HG03571 (cell line): ENCODE measurements around the gene HPCA.

Experiments used
- ATAC-seq: cut with Tn5 transposase; IDR thresholded peaks from one replicate; pipeline ENCODE4 v1.9.1; 2021; ENCODE audit not compliant: unreplicated experiment

HPCA gene

DNA sequence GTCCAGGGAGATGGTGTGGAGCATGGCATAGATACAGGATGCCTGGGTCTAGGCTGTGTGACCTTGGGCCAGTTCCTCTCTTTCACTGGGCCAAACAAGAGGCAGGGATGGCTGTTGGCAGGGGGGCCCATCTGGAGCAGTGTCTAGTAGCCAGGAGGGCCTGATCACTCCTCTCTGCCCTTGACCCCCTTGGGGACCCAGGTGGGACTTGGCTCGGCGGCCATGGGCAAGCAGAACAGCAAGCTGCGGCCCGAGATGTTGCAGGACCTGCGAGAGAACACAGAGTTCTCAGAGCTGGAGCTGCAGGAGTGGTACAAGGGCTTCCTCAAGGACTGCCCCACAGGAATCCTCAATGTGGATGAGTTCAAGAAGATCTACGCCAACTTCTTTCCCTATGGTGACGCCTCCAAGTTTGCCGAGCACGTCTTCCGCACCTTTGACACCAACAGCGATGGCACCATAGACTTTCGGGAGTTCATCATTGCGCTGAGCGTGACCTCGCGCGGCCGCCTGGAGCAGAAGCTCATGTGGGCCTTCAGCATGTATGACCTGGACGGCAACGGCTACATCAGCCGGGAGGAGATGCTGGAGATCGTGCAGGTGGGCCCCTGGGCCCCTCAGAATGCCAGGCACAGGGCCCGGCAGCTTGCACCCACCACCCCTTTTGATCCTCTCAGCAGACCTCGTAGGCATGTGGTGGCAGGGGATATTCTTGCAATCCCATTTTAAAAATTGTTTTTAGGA lies 2.6 kb downstream of the HPCA start:
- ATAC-seq = no peak

DNA sequence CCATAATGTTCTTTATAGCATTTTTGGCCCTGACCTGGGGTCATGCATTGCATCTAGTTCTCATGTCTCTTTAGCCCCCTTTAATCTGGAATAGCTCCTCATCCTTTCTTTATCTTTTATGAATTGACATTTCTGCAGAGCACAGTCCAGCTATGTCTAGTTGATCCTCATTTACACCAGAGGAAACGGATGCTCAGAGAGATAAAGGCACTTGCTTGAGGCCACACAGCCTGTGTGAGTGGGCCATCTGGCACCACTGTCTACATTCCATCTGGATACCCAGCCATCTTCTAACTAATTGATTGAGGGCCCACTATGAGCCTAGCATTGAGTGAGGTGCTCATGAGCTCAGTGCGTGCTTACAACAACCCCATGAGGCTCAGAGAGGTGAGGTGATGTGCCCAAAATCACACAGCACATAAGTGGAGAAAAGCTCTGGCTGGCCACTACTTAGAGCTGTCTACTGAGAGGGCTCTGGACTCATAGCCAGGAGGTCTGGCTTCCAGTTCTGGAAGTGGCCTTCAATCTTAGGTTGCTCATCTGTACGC lies 3.5 kb downstream of the HPCA start:
- ATAC-seq = no peak

DNA sequence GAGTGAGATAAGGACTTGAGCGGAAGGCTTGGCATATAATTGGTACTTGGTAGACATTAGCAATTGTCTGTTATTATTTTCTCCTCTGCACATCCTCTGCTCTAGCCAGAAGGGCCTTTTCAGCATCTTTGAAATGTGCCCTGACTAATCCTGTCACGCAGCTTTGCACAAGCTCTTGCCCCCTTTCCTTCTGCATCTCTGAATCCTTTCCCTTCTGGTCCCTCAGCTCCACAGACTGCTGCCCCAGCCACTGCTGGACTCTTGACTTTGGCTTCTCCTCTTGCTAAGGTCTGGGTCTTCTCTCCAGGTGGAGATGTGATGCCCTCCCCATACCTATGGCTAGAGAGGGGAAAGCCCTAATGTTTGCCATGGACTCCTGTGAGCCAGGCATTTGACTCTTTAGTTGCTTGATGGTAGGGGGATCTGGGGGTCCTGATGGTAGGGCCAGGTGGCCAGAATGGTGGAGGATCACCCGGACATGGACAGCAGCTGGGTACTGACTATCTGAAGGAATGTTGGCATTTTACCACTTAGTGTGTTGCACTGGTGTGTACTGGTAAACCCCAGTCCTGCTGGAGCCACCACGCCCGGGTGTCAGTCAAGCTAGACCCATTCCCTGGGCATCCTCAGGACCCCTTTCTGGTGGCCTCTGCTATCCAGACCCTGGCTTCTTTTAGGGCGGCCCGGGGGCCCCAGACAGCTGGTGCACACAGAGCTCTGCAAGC lies 4.4 kb downstream of the HPCA start:
- ATAC-seq = no peak

DNA sequence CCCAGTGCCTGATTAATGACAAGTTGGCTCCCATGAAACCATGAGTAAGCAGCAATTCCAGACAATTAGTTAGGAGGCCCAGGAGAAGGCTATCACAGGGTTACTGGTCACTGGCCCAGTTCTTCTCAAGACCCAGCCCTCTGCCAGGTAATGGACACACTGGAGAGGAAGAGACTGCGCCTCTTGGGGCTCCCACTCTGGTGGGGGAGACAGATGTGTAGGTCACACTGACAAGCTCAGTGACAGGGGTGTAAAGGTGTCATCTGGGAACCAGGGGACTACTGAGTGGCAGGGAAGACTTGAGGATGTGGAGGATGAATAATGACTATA lies 4.9 kb downstream of the HPCA start:
- no peak for ATAC-seq

DNA sequence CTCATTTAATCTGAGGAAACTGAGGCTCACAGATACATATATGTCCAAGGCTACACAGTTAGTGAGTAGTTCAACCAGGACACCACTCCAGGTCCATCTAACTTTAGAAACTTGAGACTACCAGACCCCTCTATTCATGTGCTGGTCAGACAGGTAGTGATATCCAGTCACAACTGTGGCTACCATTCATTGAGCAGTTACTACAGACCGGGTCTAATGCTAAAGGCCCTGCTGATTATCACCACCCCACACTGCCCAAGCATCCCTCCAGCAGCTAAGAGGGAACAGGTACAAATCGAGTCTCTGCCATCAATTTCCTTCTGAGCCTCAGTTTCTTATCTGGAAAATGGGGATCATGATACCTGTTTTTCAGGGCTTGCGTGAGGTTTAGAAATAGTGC lies 5.3 kb downstream of the HPCA start:
- ATAC-seq = no peak

DNA sequence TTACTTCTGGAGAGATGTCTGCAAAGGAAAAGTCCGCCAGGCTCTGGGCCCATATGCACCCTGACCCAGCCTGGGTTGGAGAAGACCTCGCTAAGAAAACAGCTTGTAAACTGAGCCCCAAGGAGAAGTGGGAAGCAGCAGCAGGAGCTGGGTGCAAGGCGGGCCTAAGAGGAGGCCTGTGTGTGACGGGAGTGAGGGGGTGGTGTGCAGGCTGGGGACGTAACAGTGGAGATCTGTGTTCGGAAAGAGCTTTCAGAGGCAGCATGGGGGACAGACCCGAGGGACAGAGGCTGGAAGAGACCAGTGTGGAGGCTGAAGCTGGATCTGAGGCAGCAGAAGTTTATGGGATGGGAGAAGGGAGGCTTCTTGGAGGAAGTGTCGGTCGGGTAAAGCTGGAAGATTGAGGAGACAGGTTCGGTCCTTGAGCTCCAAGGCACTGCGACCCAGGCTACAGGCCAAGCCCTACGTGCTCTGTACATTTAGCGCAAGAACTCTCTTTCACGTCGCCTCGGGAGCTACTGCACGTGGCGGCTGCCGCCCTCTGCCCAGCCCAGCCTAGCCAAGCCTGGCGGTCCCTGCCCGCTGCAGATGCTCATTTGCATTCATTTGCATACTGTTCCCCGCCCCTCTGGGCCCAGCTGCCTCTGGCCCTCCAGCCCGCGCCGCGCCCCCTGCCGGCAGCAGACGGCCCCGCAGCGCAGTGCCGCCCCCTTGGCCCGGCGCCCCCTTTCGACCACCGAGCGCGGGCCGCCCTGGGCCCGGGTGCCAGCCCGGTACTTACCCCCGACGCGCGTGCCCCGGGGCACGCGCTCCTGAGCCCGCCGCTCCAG lies 6.3 kb downstream of the HPCA start:
- ATAC-seq = no peak

DNA sequence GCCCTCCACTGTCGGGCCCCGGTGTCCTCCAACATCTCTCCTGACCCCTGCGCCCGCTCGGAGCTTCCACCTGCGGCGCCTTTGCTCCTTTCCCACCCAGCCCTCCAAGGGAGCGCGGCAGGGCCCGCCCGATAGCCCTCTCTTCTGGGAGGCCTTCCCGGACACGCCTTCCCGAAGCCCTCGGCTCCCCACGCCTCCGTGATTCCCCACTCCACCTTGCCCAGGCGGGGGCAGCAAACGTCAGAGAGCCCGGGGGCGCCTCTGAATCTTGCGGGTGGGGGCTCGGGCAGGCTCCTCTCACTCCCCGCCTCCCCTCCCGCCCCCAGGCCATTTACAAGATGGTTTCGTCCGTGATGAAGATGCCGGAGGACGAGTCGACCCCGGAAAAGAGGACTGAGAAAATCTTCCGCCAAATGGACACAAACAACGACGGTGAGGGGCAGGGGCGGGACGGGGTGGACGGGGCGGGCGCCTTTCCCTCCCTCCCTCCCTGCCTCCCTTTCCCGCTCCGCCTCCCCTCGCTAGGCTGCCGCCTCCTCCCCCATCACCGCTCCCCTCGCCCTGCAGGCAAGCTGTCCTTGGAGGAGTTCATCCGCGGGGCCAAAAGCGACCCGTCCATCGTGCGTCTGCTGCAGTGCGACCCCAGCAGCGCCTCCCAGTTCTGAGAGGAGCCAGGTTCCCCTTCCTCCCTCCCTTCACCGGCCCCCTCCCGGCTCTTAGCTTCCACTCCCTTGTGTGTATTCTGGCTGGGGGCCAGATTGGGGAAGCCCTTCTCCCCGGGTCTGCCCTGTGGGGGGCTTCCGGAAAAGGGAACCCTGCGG lies 7.1 kb downstream of the HPCA start:
- ATAC-seq = no peak

DNA sequence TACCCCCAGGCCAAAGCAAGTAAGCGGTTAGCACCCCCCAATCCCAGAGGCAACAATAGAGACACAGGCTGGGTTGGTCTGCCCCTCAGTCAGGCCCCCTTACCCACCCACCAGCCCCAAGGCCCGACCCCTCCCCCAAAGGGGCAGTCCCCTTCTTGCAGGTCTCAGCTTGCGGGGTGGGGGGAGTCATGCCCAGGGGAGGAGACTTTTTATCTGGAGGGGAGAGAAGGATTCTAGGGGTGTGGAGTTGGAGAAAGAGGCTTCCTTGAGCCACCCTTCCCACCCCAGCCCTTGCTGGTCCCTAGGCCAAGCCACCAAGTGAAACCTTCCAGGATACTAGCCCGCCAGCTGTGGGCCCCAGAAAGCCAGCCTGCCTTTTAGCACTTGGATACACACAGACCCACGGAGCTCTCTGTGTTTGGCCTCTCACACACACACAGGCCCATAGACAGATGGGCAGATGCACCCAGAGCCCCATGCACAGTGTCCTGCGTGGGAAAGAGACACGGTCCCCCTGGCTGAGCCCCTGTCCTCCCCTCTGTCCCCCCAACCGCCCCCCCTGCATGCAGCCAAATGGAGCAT lies 7.8 kb downstream of the HPCA start:
- no peak for ATAC-seq

DNA sequence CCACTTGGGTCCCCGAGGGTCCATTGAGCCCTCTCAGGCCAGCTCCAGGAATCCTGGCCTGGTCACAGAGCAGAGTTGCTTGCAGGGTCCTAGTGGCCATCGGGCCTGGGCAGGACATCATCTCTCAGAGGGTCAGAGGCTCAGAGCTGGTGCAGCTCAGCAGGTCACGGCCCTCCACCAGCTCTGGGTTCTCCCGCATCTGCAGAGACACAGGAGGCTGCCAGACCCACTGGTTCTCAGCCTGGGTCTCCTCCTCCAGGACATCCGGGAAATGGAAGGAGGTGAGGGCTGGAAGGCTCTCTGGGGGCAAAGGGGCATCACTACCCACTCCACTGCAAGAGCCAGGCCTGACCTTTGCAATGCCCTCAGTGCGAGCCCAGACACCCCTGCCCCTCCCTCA lies 8.4 kb downstream of the HPCA start:
- no peak for ATAC-seq

DNA sequence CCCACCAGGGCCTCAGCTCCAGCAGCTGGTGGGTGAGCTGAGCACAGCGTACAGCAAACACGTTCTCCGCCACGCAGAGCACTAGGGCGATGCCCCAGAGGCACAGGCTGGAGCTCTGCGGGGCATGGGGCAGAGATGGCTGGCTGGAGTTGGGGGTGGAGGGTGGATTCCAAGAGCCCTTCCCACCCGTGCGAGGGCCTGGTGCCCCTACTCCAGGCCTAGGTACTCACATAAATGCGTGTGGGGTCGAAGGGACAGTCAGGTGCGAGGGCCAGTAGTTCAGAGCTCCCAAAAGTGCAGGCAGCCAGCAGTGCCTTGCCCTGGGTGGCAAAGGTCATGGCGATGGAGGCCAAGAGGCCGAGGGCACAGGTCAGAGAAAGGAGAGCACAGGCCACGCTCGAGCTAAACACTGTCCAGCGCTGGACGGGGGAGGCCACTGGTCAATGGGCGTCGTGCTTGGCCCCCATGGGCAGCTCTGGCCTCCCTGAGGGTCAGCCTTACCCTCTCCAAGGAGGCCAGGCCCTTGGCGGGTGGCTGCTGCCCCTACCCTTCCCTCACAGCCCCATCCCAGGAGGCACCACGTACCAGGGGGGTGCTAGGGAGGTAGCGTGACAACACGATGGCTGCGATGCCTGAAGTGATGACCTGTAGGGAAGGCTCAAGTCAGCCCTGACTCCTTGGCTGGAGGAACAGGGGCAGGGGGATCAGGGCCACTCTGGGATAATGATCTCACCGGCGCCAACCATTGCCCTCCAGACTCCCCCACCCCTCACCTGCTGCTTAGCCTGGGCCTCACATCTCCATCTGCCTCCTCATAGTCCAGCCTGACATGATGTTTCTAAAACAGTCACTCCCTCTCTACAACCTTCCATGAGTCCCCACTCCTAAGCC lies 9.3 kb downstream of the HPCA start:
- ATAC-seq = no peak

DNA sequence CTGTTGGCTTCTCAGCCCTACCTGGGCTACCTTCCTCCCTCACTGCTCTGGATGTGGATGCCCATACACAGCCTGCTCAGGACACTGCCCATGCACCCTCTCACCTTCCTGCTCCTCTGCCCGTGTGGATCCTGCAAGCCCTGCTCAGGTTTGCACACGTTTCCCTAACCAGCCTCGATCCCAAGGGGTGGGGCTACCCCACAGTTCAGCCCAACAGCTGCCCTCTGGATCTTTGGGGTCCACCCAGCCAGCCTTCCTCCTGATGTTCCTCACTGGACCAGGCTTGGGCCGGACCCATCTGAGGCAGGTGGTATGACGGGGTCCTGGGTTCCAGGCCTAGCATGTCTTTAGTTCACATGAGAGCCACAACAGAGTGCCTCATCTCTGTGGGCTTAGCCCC lies 10.2 kb downstream of the HPCA start:
- ATAC-seq = no peak

DNA sequence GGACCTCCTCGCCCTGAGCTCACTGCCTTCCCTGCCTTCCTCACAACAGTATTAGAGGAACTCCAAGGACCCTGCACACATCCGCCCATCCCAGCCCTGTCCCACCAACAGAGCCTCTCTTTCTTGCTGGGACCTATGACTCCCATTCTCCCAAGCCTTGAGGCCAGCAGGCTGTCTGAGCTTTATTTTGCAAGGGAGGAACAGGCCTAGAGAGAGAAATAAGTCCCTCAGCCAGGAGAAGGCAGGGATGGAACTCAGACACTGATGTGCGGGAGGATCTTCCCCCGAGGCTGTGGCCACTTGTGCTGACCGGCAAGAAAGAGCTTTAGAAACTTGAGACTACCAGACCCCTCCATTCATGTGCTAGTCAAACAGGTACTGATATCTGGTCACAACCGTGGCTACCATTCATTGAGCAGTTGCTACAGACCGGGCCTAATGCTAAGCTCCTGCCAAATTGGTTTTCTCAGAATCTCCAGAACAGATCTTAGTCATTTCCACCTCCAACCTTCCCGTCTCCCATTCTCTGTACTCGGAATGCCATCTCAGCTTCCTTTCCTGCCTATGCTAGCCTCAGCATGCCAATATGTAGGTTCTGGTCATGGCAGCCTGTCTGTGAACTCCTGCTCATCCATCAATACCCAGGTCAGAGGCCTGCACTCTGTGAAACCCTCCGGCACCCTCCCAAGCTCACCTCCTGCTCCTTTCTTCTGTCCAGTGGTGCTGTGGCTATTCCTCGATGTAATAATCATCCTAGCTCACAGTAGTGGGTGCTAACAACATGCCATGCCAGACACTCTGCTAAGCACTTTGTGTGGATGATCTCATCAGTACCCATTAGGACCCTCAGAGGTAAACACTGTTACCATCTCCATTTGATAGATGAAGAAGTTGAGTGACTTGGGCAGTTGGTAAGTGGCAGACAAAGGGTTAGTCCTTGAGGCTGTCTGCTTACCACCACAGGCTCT lies 11.1 kb downstream of the HPCA start:
- no peak for ATAC-seq

DNA sequence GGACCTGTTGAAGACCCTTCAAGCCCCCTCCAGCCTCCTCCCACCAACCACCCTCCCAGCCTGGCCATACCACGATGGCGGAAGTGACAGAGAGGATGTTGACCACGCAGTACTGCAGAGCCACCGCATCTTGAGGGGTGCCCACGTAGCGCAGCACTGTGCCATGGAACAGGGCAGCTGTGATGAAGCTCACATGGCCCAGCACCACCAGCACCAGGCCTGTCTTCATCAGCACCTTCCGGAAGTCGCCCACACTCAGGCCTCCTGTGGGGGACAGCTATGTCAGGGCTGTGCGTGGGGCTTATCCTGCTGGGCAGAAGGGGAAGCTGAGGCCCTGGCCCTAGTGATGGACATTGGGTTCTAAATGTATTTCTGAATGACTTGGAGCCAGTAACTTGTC lies 11.8 kb downstream of the HPCA start:
- ATAC-seq = no peak

DNA sequence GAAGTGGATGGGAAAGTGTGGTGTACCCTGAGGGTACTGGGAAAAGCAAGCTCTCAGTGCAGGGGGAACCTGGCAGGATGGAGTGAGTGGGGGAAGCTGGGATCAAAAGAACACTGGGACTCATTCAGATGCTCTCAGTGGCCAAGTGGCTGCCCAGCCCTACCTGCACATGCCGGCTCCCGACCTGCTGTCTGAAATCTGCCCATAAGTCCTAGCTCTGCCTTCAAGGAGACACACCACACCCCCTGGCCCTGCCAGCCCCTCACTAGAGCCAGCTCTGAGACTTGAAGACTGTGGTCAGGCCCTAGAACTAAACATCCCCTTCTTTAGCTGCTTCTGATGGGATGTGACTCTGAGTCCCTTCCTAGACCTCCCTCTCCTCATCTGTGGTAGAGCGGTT lies 12.7 kb downstream of the HPCA start:
- no peak for ATAC-seq

DNA sequence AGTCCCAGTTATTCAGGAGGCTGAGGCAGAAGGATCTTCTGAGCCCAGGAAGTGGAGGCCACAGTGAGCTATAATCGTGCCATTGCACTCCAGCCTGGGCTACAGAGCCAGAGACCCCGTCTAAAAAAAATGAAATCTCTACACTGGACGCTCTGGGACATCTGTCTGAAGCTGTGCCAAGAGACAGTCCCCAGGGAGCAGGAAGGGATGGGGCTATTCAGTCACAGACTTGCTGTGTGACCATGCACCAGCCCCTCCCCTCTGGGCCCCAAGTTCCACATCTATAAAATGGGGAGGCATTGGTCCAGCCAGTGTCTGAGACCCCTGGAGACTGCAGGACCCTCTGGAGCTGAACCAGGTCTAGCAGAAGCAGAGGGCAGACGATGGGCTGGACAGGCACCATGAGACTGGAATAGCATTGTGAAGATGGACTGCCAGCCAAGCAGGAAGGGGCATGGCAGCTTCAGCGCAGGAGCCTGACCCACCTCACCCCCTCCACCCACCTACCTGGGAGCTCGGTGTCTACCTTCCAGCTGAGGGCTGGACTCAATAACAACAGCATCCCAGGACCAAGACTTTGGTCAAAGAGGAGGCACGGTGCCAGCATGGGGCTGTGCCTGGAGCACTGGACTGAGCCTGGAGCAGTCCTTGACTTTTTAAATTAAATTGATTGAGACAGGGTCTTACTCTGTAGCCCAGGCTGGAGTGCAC lies 13.4 kb downstream of the HPCA start:
- no peak for ATAC-seq

DNA sequence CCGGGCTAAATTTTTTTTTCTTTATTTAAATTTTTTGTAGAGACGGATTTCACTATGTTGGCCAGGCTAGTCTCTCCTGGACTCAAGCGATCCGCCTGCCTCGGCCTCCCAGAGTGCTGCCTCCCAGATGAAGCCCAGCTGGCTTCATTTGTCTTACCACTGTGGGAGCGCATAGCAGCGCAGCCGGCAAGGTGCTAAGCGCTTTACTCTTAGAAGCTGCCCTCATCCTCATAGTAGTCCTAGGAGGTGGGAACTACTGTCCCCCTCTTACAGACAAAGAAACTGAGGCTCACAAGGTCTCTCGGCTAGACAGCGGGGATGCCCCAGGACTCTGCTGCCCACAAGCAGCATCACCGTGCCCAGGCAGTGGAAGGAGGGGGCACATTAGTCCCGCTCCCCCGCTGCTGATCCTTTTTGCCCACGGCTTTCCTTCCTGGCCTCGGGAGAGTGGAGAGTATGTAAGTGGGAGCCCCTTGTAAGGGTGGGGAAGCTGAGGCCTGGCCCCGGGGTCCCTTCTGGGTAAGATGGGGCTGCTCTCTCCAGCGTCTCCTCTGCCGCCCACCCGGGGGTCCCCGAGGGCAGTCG lies 14.2 kb downstream of the HPCA start:
- ATAC-seq = no peak
